GM18951 (cell line): ENCODE data around the gene FLOT2.
"Not testable (repeated sequence)": the region's sequence is repeated elsewhere in the genome, so short reads cannot be mapped to it uniquely, and the experiment has no call there.

Experiments
- POLR2A ChIP-seq: IDR thresholded peaks from 4 replicates; pipeline ENCODE4 v1.6.1; 2011; ENCODE audit warnings: mild to moderate bottlenecking; ENCODE audit not compliant: insufficient read length, insufficient read depth; ENCODE audit errors: extremely low read depth
- in situ Hi-C: fragments of 300-500 bp; cut with MboI; formaldehyde crosslinking; loops from one replicate; pipeline ENCODE4 v1.12.0; 2022; ENCODE audit warnings: low sequenced_read_pairs, mixed read lengths, inconsistent platforms; ENCODE audit not compliant: unreplicated experiment

FLOT2 gene

GRCh38 chr17:28896491-28896883 lies 1.0 kb downstream of the FLOT2 start:
- TF ChIP-seq POLR2A = no peak
- in situ Hi-C loops = no loop called here

GRCh38 chr17:28895794-28896447 lies 1.6 kb downstream of the FLOT2 start:
- in situ Hi-C loops = no loop called here
- no peak for TF ChIP-seq POLR2A

- in situ Hi-C loops = not testable (repeated sequence)
These were observed 4.0 kb downstream of the FLOT2 start for GRCh38 chr17:28893248-28894183.

- TF ChIP-seq POLR2A = no peak
- in situ Hi-C loops = no loop called here
These were observed 5.5 kb downstream of the FLOT2 start for GRCh38 chr17:28892024-28892423.

GRCh38 chr17:28891201-28891600 lies 6.3 kb downstream of the FLOT2 start:
- no peak for TF ChIP-seq POLR2A

GRCh38 chr17:28889996-28890395 lies 7.5 kb downstream of the FLOT2 start:
- in situ Hi-C loops = no loop called here
- no peak for TF ChIP-seq POLR2A

More at GRCh38 chr17:28891201-28891600, 6.3 kb downstream of the FLOT2 start:
- in situ Hi-C loops = no loop called here

GRCh38 chr17:28888832-28889231 lies 8.7 kb downstream of the FLOT2 start:
- TF ChIP-seq POLR2A = no peak
- in situ Hi-C loops = no loop called here

- TF ChIP-seq POLR2A = no peak
- in situ Hi-C loops = no loop called here
These were observed 9.6 kb downstream of the FLOT2 start for GRCh38 chr17:28887871-28888471.

- no peak for TF ChIP-seq POLR2A
- in situ Hi-C loops = no loop called here
These were observed 11.6 kb downstream of the FLOT2 start for GRCh38 chr17:28885951-28886350.

GRCh38 chr17:28885363-28885762 lies 12.2 kb downstream of the FLOT2 start:
- in situ Hi-C loops = no loop called here
- no peak for TF ChIP-seq POLR2A

GRCh38 chr17:28883967-28884702 lies 13.4 kb downstream of the FLOT2 start:
- in situ Hi-C loops = no loop called here
- no peak for TF ChIP-seq POLR2A

- no peak for TF ChIP-seq POLR2A
- in situ Hi-C loops = no loop called here
These were observed 15.2 kb downstream of the FLOT2 start for GRCh38 chr17:28882154-28882895.
